GM18861 (cell line): ENCODE data around the gene HLA-DQB2.
"Not testable (repeated sequence)": the region's sequence is repeated elsewhere in the genome, so short reads cannot be mapped to it uniquely, and the experiment has no call there.

Experiments used
- ATAC-seq: cut with Tn5 transposase; IDR thresholded peaks from one replicate; pipeline ENCODE4 v1.9.1; 2021; ENCODE audit not compliant: unreplicated experiment

HLA-DQB2 gene

GRCh38 chr6:32752580-32752979 lies 10.8 kb downstream of the HLA-DQB2 start:
- no peak for ATAC-seq

- ATAC-seq, result not testable (repeated sequence)
These were observed 17.7 kb downstream of the HLA-DQB2 start for GRCh38 chr6:32745649-32746048.

- ATAC-seq, result no peak
These were observed 18.6 kb downstream of the HLA-DQB2 start for GRCh38 chr6:32744776-32745175.

- ATAC-seq, result no peak
These were observed 21.0 kb downstream of the HLA-DQB2 start for GRCh38 chr6:32742374-32742773.

GRCh38 chr6:32741031-32741960 lies 22.0 kb downstream of the HLA-DQB2 start, which contains the start of gene HLA-DQA2:
TSS of gene HLA-DQA2 (plus strand) at chr6:32741391. CDS start at chr6:32741444, 53 bp downstream.
- no peak for ATAC-seq

- no peak for ATAC-seq
These were observed 25.2 kb downstream of the HLA-DQB2 start for GRCh38 chr6:32738126-32738525.

- no peak for ATAC-seq
These were observed 44.5 kb downstream of the HLA-DQB2 start for GRCh38 chr6:32718879-32719278.

- ATAC-seq, result no peak
These were observed 46.9 kb downstream of the HLA-DQB2 start for GRCh38 chr6:32716396-32716795.

- no peak for ATAC-seq
These were observed 50.1 kb downstream of the HLA-DQB2 start for GRCh38 chr6:32713241-32713640.

GRCh38 chr6:32709625-32710024 lies 53.7 kb downstream of the HLA-DQB2 start:
- ATAC-seq, result no peak
